K562 (cell line): ENCODE measurements around the gene CC2D1A. TPM values are rescaled to one million over a fixed set of nuclear protein-coding genes. Genes with fewer than 3 reads are reported as not detected.
A peak's percentile ranks its signal among the peaks of the same experiment; 100 is the strongest.

Experiments used
- CHD1 ChIP-seq: fragments of 200-600 bp; sonication (generic); IDR thresholded peaks from one replicate; pipeline ENCODE4 v1.6.1; 2012; ENCODE audit warnings: mild to moderate bottlenecking, moderate library complexity, low read length, inconsistent platforms
- CHD4 ChIP-seq: fragments of 200-600 bp; sonication (generic); IDR thresholded peaks from 3 replicates; pipeline ENCODE4 v1.6.1; 2012; ENCODE audit warnings: low read depth, mild to moderate bottlenecking, mixed read lengths, low read length, inconsistent platforms; ENCODE audit not compliant: insufficient read depth, insufficient replicate concordance, poor library complexity, severe bottlenecking
- ESRRB ChIP-seq: fragments of 250-450 bp; sonication (Bioruptor Pico); IDR thresholded peaks from 2 replicates; pipeline ENCODE4 v1.5.0; 2020; ENCODE audit warnings: mild to moderate bottlenecking, moderate library complexity, borderline replicate concordance
- FOS ChIP-seq: IDR thresholded peaks from 3 replicates; pipeline ENCODE4 v1.6.1; 2011; ENCODE audit not compliant: insufficient read length; ENCODE audit errors: extremely low read depth
- GATA2 ChIP-seq: sonication (generic); formaldehyde crosslinking; IDR thresholded peaks from 2 replicates; pipeline ENCODE4 v1.4.0; 2020; ENCODE audit warnings: mild to moderate bottlenecking, missing genetic modification reagents
- HEY1 ChIP-seq: fragments of 250-450 bp; sonication (Bioruptor Pico); IDR thresholded peaks from 2 replicates; pipeline ENCODE4 v1.5.0; 2020; ENCODE audit warnings: mild to moderate bottlenecking, moderate library complexity, borderline replicate concordance
- ILK ChIP-seq: fragments of 450-650 bp; IDR thresholded peaks from 2 replicates; pipeline ENCODE4 v1.6.1; 2016; ENCODE audit warnings: missing genetic modification characterization, low read depth, mild to moderate bottlenecking, missing compliant biosample characterization, moderate library complexity, borderline replicate concordance
- MAFF ChIP-seq: IDR thresholded peaks from 2 replicates; pipeline ENCODE4 v1.6.1; 2012; ENCODE audit warnings: low read length, improper control_type of control experiment
- NR3C1 ChIP-seq: sonication (generic); formaldehyde crosslinking; IDR thresholded peaks from 2 replicates; pipeline ENCODE4 v1.8.1; 2022; ENCODE audit warnings: missing genetic modification reagents
- NR4A1 ChIP-seq, 2 experiments: fragments of 250-450 bp in 1 of 2; fragments of 450-650 bp in 1 of 2; sonication (Bioruptor Pico) in 1 of 2; IDR thresholded peaks; 2 replicates each; pipeline versions ENCODE4 v1.4.0 to v1.6.1; 2016 to 2020; ENCODE audit warnings: mild to moderate bottlenecking in 2 of 2, missing compliant biosample characterization in 1 of 2, missing genetic modification characterization in 1 of 2, moderate library complexity in 1 of 2
- RBM14 ChIP-seq: fragments of 200-400 bp; formaldehyde crosslinking; IDR thresholded peaks from 2 replicates; pipeline ENCODE4 v1.6.1; 2018; ENCODE audit warnings: low read depth, mild to moderate bottlenecking, low read length, moderate library complexity, borderline replicate concordance; ENCODE audit not compliant: insufficient read depth
- RBM17 ChIP-seq: fragments of 200-400 bp; formaldehyde crosslinking; IDR thresholded peaks from 2 replicates; pipeline ENCODE4 v1.6.1; 2017; ENCODE audit warnings: low read depth, mild to moderate bottlenecking, low read length, borderline replicate concordance
- RBM22 ChIP-seq: fragments of 200-400 bp; formaldehyde crosslinking; IDR thresholded peaks from 2 replicates; pipeline ENCODE4 v1.6.1; 2018; ENCODE audit warnings: low read length, low read depth; ENCODE audit not compliant: poor library complexity, severe bottlenecking
- SMAD2 ChIP-seq: fragments of 150-350 bp; IDR thresholded peaks from 2 replicates; pipeline ENCODE4 v1.6.1; 2014; ENCODE audit warnings: low read depth, mild to moderate bottlenecking, low read length
- TAF15 ChIP-seq: fragments of 200-400 bp; formaldehyde crosslinking; IDR thresholded peaks from 2 replicates; pipeline ENCODE4 v1.6.1; 2017; ENCODE audit warnings: mild to moderate bottlenecking, low read depth, low read length, moderate library complexity
- ZBTB43 ChIP-seq: sonication (generic); formaldehyde crosslinking; IDR thresholded peaks from 2 replicates; pipeline ENCODE4 v1.8.0; 2023; ENCODE audit warnings: mild to moderate bottlenecking, missing genetic modification reagents
- ZBTB7A ChIP-seq: IDR thresholded peaks from 2 replicates; pipeline ENCODE4 v1.6.1; 2011; ENCODE audit warnings: low read depth, mild to moderate bottlenecking, low read length, moderate library complexity, borderline replicate concordance; ENCODE audit not compliant: control insufficient read depth
- ZFP36 ChIP-seq: fragments of 150-350 bp; IDR thresholded peaks from 2 replicates; pipeline ENCODE4 v1.6.1; 2018; ENCODE audit warnings: low read length, low read depth; ENCODE audit not compliant: partially characterized antibody
- ZSCAN29 ChIP-seq: fragments of 450-650 bp; IDR thresholded peaks from 2 replicates; pipeline ENCODE4 v1.6.1; 2017
- polyA plus RNA-seq, 8 experiments: library from polyadenylated mRNA; depleted of rRNA in 4 of 8; stranded (reverse) in 5 of 8; unstranded in 3 of 8; fragments of >200 nt; fragmentation: Nextera tagmentation in 2 of 8; fragmentation: Illumina TruSeq in 1 of 8; extraction: Ambion mirVana in 2 of 8; extraction: Trizol in 1 of 8; gene quantifications; 2 replicates each; pipeline versions ENCODE4 v1.2.1 to v1.2.3, GENCODE V29; 2011 to 2014; ENCODE audit warnings: inconsistent platforms in 1 of 8, missing spikeins in 1 of 8
- total RNA-seq, 7 experiments: library from RNA; depleted of rRNA in 6 of 7; stranded (reverse); fragments of >200 nt in 6 of 7; fragmentation: Illumina TruSeq in 2 of 7; extraction: Trizol in 2 of 7; gene quantifications; 2 replicates each; pipeline versions ENCODE4 v1.2.1 to v1.2.3, GENCODE V29; 2011 to 2021; ENCODE audit warnings: low replicate concordance in 1 of 7
- TF ChIP-seq, protein P1 (sequence below): sonication (generic); formaldehyde crosslinking; IDR thresholded peaks from 2 replicates; pipeline ENCODE4 v1.8.0; 2022; ENCODE audit warnings: mild to moderate bottlenecking, missing genetic modification reagents, borderline replicate concordance
- TF ChIP-seq, protein P2 (sequence below): fragments of 450-650 bp; IDR thresholded peaks from 2 replicates; pipeline ENCODE4 v1.7.0; 2016; ENCODE audit warnings: borderline replicate concordance

CC2D1A gene
- total and polyA plus RNA-seq, 9 of the 15 experiments (the other 6 are each of a cell fraction or from before 2014, with no cell fraction given): 0.32 to 31.0 (median 12.9) TPM

GRCh38 chr19:13880059-13881043 lies 25.6 kb upstream of the CC2D1A start (continued):
- no peak for TF ChIP-seq HEY1 (CRISPR knock-in tag)
- TF ChIP-seq, protein P1, sequence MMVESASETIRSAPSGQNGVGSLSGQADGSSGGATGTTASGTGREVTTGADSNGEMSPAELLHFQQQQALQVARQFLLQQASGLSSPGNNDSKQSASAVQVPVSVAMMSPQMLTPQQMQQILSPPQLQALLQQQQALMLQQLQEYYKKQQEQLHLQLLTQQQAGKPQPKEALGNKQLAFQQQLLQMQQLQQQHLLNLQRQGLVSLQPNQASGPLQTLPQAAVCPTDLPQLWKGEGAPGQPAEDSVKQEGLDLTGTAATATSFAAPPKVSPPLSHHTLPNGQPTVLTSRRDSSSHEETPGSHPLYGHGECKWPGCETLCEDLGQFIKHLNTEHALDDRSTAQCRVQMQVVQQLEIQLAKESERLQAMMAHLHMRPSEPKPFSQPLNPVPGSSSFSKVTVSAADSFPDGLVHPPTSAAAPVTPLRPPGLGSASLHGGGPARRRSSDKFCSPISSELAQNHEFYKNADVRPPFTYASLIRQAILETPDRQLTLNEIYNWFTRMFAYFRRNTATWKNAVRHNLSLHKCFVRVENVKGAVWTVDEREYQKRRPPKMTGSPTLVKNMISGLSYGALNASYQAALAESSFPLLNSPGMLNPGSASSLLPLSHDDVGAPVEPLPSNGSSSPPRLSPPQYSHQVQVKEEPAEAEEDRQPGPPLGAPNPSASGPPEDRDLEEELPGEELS (CRISPR knock-in tag): no peak
- no peak for TF ChIP-seq CHD1
- TF ChIP-seq CHD4: no peak
- peak; percentile 83 for TF ChIP-seq ZBTB7A
- TF ChIP-seq, protein P2, sequence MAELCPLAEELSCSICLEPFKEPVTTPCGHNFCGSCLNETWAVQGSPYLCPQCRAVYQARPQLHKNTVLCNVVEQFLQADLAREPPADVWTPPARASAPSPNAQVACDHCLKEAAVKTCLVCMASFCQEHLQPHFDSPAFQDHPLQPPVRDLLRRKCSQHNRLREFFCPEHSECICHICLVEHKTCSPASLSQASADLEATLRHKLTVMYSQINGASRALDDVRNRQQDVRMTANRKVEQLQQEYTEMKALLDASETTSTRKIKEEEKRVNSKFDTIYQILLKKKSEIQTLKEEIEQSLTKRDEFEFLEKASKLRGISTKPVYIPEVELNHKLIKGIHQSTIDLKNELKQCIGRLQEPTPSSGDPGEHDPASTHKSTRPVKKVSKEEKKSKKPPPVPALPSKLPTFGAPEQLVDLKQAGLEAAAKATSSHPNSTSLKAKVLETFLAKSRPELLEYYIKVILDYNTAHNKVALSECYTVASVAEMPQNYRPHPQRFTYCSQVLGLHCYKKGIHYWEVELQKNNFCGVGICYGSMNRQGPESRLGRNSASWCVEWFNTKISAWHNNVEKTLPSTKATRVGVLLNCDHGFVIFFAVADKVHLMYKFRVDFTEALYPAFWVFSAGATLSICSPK: no peak; the same call in 1 of the 2 replicates
- no peak for TF ChIP-seq RBM14
- no peak for TF ChIP-seq RBM22
- no peak for TF ChIP-seq ZFP36
- no peak for TF ChIP-seq ESRRB
- no peak for TF ChIP-seq NR4A1 (CRISPR knock-in tag; IDR thresholded peaks at IDR 0.05)
- peak; percentile 65 for TF ChIP-seq NR4A1 (tag; IDR thresholded peaks at IDR 0.05)
- TF ChIP-seq TAF15: no peak
- no peak for TF ChIP-seq SMAD2
- TF ChIP-seq FOS: peak; percentile 59
- TF ChIP-seq RBM17: no peak
- TF ChIP-seq NR3C1 (CRISPR knock-in tag): no peak
- no peak for TF ChIP-seq ZSCAN29
- TF ChIP-seq ILK: no peak
- TF ChIP-seq MAFF: peak; percentile 72
- no peak for TF ChIP-seq GATA2
- TF ChIP-seq ZBTB43 (CRISPR knock-in tag): no peak
